ENCODE measurements around the gene WNT7B. TPM values are rescaled to one million over a fixed set of nuclear protein-coding genes. Genes with fewer than 3 reads are reported as not detected.

WNT7B gene
- total and polyA plus RNA-seq, 8 donors, result 0.16 to 1.3 (median 0.71) TPM

GRCh38 chr22:45891021-45891421 lies 85.9 kb downstream of the WNT7B start:
- Histone ChIP-seq H3K4me1 (no peaks in the 10 kb centered on the region), H3K9me3 (no peaks in the 10 kb centered on the region), H3K27ac (no peak overlapping the region), H3K36me3 (no peaks in the 10 kb centered on the region), H3K27me3 (no peaks in the 10 kb centered on the region), H3K4me3 (no peak overlapping the region)
- WGBS, 2 donors, result 76 to 81% methylated on average over 37 of the region's 37 CpGs
- TF ChIP-seq, protein P1, sequence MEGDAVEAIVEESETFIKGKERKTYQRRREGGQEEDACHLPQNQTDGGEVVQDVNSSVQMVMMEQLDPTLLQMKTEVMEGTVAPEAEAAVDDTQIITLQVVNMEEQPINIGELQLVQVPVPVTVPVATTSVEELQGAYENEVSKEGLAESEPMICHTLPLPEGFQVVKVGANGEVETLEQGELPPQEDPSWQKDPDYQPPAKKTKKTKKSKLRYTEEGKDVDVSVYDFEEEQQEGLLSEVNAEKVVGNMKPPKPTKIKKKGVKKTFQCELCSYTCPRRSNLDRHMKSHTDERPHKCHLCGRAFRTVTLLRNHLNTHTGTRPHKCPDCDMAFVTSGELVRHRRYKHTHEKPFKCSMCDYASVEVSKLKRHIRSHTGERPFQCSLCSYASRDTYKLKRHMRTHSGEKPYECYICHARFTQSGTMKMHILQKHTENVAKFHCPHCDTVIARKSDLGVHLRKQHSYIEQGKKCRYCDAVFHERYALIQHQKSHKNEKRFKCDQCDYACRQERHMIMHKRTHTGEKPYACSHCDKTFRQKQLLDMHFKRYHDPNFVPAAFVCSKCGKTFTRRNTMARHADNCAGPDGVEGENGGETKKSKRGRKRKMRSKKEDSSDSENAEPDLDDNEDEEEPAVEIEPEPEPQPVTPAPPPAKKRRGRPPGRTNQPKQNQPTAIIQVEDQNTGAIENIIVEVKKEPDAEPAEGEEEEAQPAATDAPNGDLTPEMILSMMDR (IDR thresholded peaks at IDR 0.05), result no peak
- DNase-seq, result peak in 3 of 6 donors; percentile 26 to 67 (median 57)
- no peak for ATAC-seq
- FAIRE-seq, result no peak
- intact Hi-C loops (cut with DNase I), result no loop called here

DNA sequence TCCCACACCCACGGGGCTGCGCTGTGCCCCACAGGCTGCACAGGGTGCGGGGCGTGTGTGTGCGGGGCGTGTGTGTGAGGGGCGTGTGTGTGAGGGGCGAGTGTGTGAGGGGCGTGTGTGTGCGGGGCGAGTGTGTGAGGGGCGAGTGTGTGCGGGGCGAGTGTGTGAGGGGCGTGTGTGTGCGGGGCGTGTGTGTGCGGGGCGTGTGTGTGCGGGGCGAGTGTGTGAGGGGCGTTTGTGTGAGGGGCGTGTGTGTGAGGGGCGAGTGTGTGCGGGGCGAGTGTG lies 86.7 kb downstream of the WNT7B start:
- DNase-seq (peak in 2 of 6 donors; percentile 7 to 17), FAIRE-seq (no peak), ATAC-seq (no peak)
- Histone ChIP-seq H3K4me1 (no peaks in the 10 kb centered on the region), H3K27me3 (no peaks in the 10 kb centered on the region), H3K36me3 (no peaks in the 10 kb centered on the region), H3K4me3 (no peak overlapping the region), H3K9me3 (no peaks in the 10 kb centered on the region), H3K27ac (no peak overlapping the region)
- TF ChIP-seq, protein P1 (IDR thresholded peaks at IDR 0.05), result no peak
- 78 to 91% methylated on average over 21 to 26 of the region's 26 CpGs for WGBS, 2 donors
- intact Hi-C loops (cut with DNase I), result no loop called here

- no peaks in the 10 kb centered on the region for H3K4me1 ChIP-seq
- H3K27ac ChIP-seq, result no peak overlapping the region
- H3K4me3 ChIP-seq, result no peak overlapping the region
- DNase-seq, result peak in 3 of 6 donors; percentile 20 to 54 (median 46)
- ATAC-seq, result no peak
- TF ChIP-seq, protein P1 (IDR thresholded peaks at IDR 0.05), result no peak
- H3K9me3 ChIP-seq, result no peaks in the 10 kb centered on the region
- H3K36me3 ChIP-seq, result no peaks in the 10 kb centered on the region
- FAIRE-seq, result no peak
- no peaks in the 10 kb centered on the region for H3K27me3 ChIP-seq
- intact Hi-C loops (cut with DNase I), result no loop called here
- WGBS, 2 donors, result 38 to 42% methylated on average over 46 to 56 of the region's 56 CpGs
Measured at GRCh38 chr22:45889539-45890350, 87.2 kb downstream of the WNT7B start.

DNA sequence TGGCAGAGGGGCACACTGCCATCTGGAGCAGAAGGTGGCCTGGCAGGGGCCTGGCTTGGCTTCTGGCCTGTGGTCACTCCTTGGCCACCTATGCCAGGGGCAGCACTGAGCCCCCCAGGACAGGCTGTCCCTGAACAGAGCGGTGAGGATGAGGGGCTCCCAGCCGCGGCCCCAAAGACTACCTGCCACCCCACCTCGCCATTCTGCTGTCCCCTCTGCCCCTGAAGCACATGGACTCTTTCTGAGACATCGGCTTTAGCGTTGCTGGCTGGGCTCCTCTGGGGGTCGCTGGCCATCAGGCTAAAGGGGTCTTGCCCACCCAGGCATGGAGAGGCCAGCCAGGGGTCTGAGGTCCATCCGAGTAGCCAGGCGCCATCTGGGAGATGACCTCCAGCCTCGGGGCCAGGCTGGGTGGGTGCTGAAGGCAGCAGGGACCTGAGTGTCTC lies 87.8 kb downstream of the WNT7B start:
- Histone ChIP-seq H3K4me3 (no peak overlapping the region), H3K27me3 (no peaks in the 10 kb centered on the region), H3K27ac (no peak overlapping the region), H3K4me1 (no peaks in the 10 kb centered on the region), H3K36me3 (no peaks in the 10 kb centered on the region), H3K9me3 (no peaks in the 10 kb centered on the region)
- FAIRE-seq (no peak), DNase-seq (peak in 3 of 6 donors; percentile 22 to 61 (median 51)), ATAC-seq (no peak)
- intact Hi-C loops (cut with DNase I), result no loop called here
- TF ChIP-seq, protein P1 (IDR thresholded peaks at IDR 0.05), result no peak
- 72 to 88% methylated on average over 10 of the region's 10 CpGs for WGBS, 2 donors

Data from pancreas (tissue), 10 donors.